GM12878 (cell line): Measurements from ENCODE around the gene ASXL2. TPM values are rescaled to one million over a fixed set of nuclear protein-coding genes. Genes with fewer than 3 reads are reported as not detected.

Experiments used
- ATAC-seq: fragments of 200-7000 bp; cut with Tn5 transposase; 3 replicates; pipeline ENCODE4 v1.9.1; 2020; ENCODE audit warnings: mild to moderate bottlenecking, moderate library complexity
- BruUV-seq: library from RNA; stranded (reverse); fragments of 400-500 nt; replicated peaks from 2 replicates; lab custom pipeline; 2021; lab: Mats Ljungman, UMichigan
- CTCF ChIA-PET: fragments of 300-600 bp; sonication (Branson Sonifier 250); formaldehyde crosslinking; extraction: SDS; loops from one replicate; lab custom pipeline; 2021; ENCODE audit warnings: inconsistent platforms; lab: Yijun Ruan, JAX
- POLR2A ChIA-PET: fragments of 350-600 bp; formaldehyde crosslinking; extraction: SDS; loops from one replicate; lab custom pipeline; 2021; ENCODE audit warnings: inconsistent platforms; lab: Charles Lee
- RAD21 ChIA-PET: fragments of 300-600 bp; sonication (Branson Sonifier 250); formaldehyde crosslinking; loops from one replicate; lab custom pipeline; 2023; ENCODE audit warnings: antibody characterized with exemption; ENCODE audit not compliant: unreplicated experiment; lab: Charles Lee
- SMC1A ChIA-PET: fragments of 300-600 bp; sonication (Branson Sonifier 250); formaldehyde crosslinking; loops from one replicate; lab custom pipeline; 2023; ENCODE audit not compliant: unreplicated experiment, uncharacterized antibody; lab: Charles Lee
- DNase-seq: peaks from one replicate; pipeline ENCODE4 v3.0.0-alpha.2; 2011; ENCODE audit warnings: low read depth, low spot score
- FAIRE-seq: peaks from 3 replicates; lab custom pipeline; 2011; peaks lifted over from hg19 to GRCh38; lab: Jason Lieb, UNC
- H2AFZ ChIP-seq: 2 replicates; pipeline ENCODE4 v1.6.0; 2011; ENCODE audit warnings: low read depth, low read length, control low read depth; ENCODE audit not compliant: control insufficient read depth
- H3K27ac ChIP-seq: 2 replicates; pipeline ENCODE4 v1.5.1; 2011; ENCODE audit warnings: control low read depth; ENCODE audit not compliant: control insufficient read depth, insufficient read depth
- H3K27me3 ChIP-seq, 2 experiments: replicated peaks in 1 of 2; 2 replicates each; pipeline versions ENCODE4 v1.6.0 to v1.6.1; 2011; ENCODE audit warnings: low read length in 1 of 2; ENCODE audit not compliant: control insufficient read depth in 2 of 2, insufficient read depth in 2 of 2
- H3K36me3 ChIP-seq, 2 experiments: 2 replicates each; pipeline ENCODE4 v1.5.1; 2011; ENCODE audit warnings: low read length in 1 of 2; ENCODE audit not compliant: control insufficient read depth in 2 of 2, insufficient read depth in 2 of 2
- H3K4me1 ChIP-seq: 2 replicates; pipeline ENCODE4 v1.6.1; 2011; ENCODE audit warnings: mild to moderate bottlenecking, low read length, moderate library complexity, mixed read lengths; ENCODE audit not compliant: control insufficient read depth, insufficient read depth
- H3K4me2 ChIP-seq: 2 replicates; pipeline ENCODE4 v1.6.0; 2011; ENCODE audit warnings: control low read depth; ENCODE audit not compliant: control insufficient read depth, insufficient read depth
- H3K4me3 ChIP-seq: fragments of 200-600 bp; sonication (generic); 2 replicates; pipeline ENCODE4 v1.5.1; 2016
- H3K79me2 ChIP-seq: 2 replicates; pipeline ENCODE4 v1.6.0; 2011; ENCODE audit warnings: low read length; ENCODE audit not compliant: control insufficient read depth, insufficient read depth
- H3K9ac ChIP-seq: 2 replicates; pipeline ENCODE4 v1.8.0; 2011; ENCODE audit warnings: low read length, control low read depth, mixed read lengths; ENCODE audit not compliant: control insufficient read depth, insufficient read depth
- H3K9me3 ChIP-seq: replicated peaks from 3 replicates; pipeline ENCODE4 v1.5.1; 2011; ENCODE audit warnings: mild to moderate bottlenecking, low read length; ENCODE audit not compliant: control insufficient read depth, insufficient read depth
- H4K20me1 ChIP-seq: 2 replicates; pipeline ENCODE4 v1.6.0; 2011; ENCODE audit not compliant: control insufficient read depth, insufficient read depth
- CBFB ChIP-seq: IDR thresholded peaks from 2 replicates; pipeline ENCODE4 v1.6.1; 2016; ENCODE audit warnings: antibody characterized with exemption, low read depth
- CBX3 ChIP-seq: fragments of 200-600 bp; sonication (generic); IDR thresholded peaks from 2 replicates; pipeline ENCODE4 v1.6.1; 2016; ENCODE audit warnings: low read depth, borderline replicate concordance
- CEBPZ ChIP-seq: fragments of 150-350 bp; IDR thresholded peaks from 2 replicates; pipeline ENCODE4 v1.6.1; 2016; ENCODE audit warnings: low read depth, low read length
- FOXM1 ChIP-seq: IDR thresholded peaks from 2 replicates; pipeline ENCODE4 v1.6.1; 2012; ENCODE audit warnings: low read depth, mild to moderate bottlenecking, inconsistent platforms, low read length, moderate library complexity
- IKZF1 ChIP-seq: fragments of 450-650 bp; conservative IDR thresholded peaks from 2 replicates; pipeline ENCODE4 v1.6.1; 2017; ENCODE audit warnings: antibody characterized with exemption, mild to moderate bottlenecking
- IRF4 ChIP-seq: IDR thresholded peaks from 2 replicates; pipeline ENCODE4 v1.6.1; 2011; ENCODE audit warnings: low read depth, low read length
- KDM1A ChIP-seq: fragments of 200-600 bp; sonication (generic); IDR thresholded peaks from 2 replicates; pipeline ENCODE4 v1.6.1; 2016; ENCODE audit warnings: borderline replicate concordance
- LARP7 ChIP-seq: fragments of 450-650 bp; IDR thresholded peaks from 2 replicates; pipeline ENCODE4 v1.6.1; 2017; ENCODE audit warnings: mild to moderate bottlenecking
- NFYB ChIP-seq: IDR thresholded peaks from 2 replicates; pipeline ENCODE4 v1.6.1; 2011; ENCODE audit warnings: low read depth, mild to moderate bottlenecking, low read length, improper control_type of control experiment, moderate library complexity; ENCODE audit not compliant: insufficient read depth
- NR2C1 ChIP-seq: fragments of 450-650 bp; IDR thresholded peaks from 2 replicates; pipeline ENCODE4 v1.6.1; 2017; ENCODE audit warnings: antibody characterized with exemption, mild to moderate bottlenecking, moderate library complexity
- SMC3 ChIP-seq: IDR thresholded peaks from 2 replicates; pipeline ENCODE4 v1.6.1; 2011; ENCODE audit warnings: low read length, improper control_type of control experiment, borderline replicate concordance
- SREBF1 ChIP-seq: IDR thresholded peaks from 2 replicates; pipeline ENCODE4 v1.6.1; 2012; ENCODE audit warnings: mild to moderate bottlenecking, low read length
- TAF1 ChIP-seq: IDR thresholded peaks from 2 replicates; pipeline ENCODE4 v1.6.1; 2011; ENCODE audit warnings: mild to moderate bottlenecking, low read depth, low read length, borderline replicate concordance
- TCF7 ChIP-seq: IDR thresholded peaks from 2 replicates; pipeline ENCODE4 v1.6.1; 2014; ENCODE audit warnings: antibody characterized with exemption, borderline replicate concordance
- WGBS: methylation state at CpG from one replicate; pipeline ENCODE4 v1.1.6; 2016; ENCODE audit warnings: low lambda C conversion rate; ENCODE audit not compliant: insufficient replicate concordance, insufficient coverage; ENCODE audit errors: missing lambda C conversion rate; 5-methylcytosine and 5-hydroxymethylcytosine counted together
- in situ Hi-C: fragments of 300-500 bp; cut with MboI; formaldehyde crosslinking; loops from 9 replicates; pipeline ENCODE4 v1.14.3; 2018; ENCODE audit warnings: mixed read lengths
- intact Hi-C: fragments of 100-400 bp; cut with micrococcal nuclease; formaldehyde crosslinking; loops from one replicate; pipeline ENCODE4 v1.14.2; 2022; ENCODE audit not compliant: unreplicated experiment
- polyA plus RNA-seq, 11 experiments: library from polyadenylated mRNA; depleted of rRNA in 4 of 11; unstranded in 6 of 11; stranded (reverse) in 5 of 11; fragments of >200 nt; fragmentation: Nextera tagmentation in 4 of 11; fragmentation: Illumina TruSeq in 1 of 11; extraction: Ambion mirVana in 4 of 11; extraction: Trizol in 1 of 11; gene quantifications; 1 replicate in 1 of 11; 2 replicates in 10 of 11; pipeline versions ENCODE4 v1.2.1 to v1.2.3, GENCODE V29; 2011 to 2016; ENCODE audit warnings: inconsistent platforms in 2 of 11, missing spikeins in 2 of 11, low read depth in 1 of 11
- total RNA-seq, 4 experiments: library from RNA; depleted of rRNA in 3 of 4; stranded (reverse); fragments of >200 nt in 3 of 4; fragmentation: Illumina TruSeq in 1 of 4; extraction: Trizol in 1 of 4; gene quantifications; 2 replicates each; pipeline versions ENCODE4 v1.2.1 to v1.2.3, GENCODE V29; 2013 to 2021
- TF ChIP-seq, protein P1 (sequence below): fragments of 450-650 bp; IDR thresholded peaks from 2 replicates; pipeline ENCODE4 v1.6.1; 2017; ENCODE audit warnings: mild to moderate bottlenecking

The ASXL2 gene
- total and polyA plus RNA-seq, 10 of the 15 experiments (the other 5 are each of a cell fraction or from before 2014, with no cell fraction given), result 1.3 to 17.7 (median 5.5) TPM

DNA sequence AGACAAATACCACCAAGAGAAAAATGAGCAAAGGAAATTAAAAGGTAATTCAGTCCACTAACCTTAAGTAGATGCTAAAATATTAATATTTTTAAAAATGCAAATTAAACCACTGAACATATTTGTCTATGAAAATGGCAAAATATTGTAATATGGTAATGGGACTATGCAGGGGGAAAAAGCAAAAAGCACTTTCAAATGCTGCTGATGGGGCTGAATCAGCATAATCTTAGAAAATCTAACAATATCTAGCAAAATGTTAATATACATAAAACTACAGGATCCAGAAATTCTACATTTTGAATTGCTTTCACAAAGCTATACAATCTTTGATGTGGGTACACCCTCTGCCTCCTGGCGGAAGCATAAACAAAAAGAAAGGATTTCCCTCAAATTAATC, 118.0 kb downstream of the ASXL2 start:
- no peak for FAIRE-seq
- POLR2A ChIA-PET, result no interaction called here
- BruUV-seq, result no TSS peak
- ATAC-seq, result no peak
- no peak for DNase-seq
- H3K27ac ChIP-seq, result no peak overlapping the region
- intact Hi-C loops (no loop called here), in situ Hi-C loops (no loop called here)
- no peak for TF ChIP-seq NR2C1
- TF ChIP-seq NFYB, result no peak
- TF ChIP-seq IRF4, result no peak
- TF ChIP-seq CBX3, result no peak
- TF ChIP-seq TCF7, result no peak
- TF ChIP-seq CBFB, result no peak
- no peak for TF ChIP-seq TAF1
- no peak for TF ChIP-seq KDM1A
- TF ChIP-seq SREBF1, result no peak
- H3K27me3 ChIP-seq, result no peaks in the 10 kb centered on the region
- no peaks in the 10 kb centered on the region for H4K20me1 ChIP-seq
- H3K4me2 ChIP-seq, result no peak overlapping the region
- H3K36me3 ChIP-seq, result peaks cover 0 to 2% of the 10 kb centered on the region in 2 experiments; a peak in 3 of 4 replicates
- no peak overlapping the region for H3K4me3 ChIP-seq
- H3K9me3 ChIP-seq, result no peaks in the 10 kb centered on the region
- H3K4me1 ChIP-seq, result no peaks in the 10 kb centered on the region
- RAD21 ChIA-PET, result no interaction called here
- no peak overlapping the region for H3K9ac ChIP-seq
- SMC1A ChIA-PET, result no interaction called here
- no peak overlapping the region for H2AFZ ChIP-seq
- WGBS, result 100% methylated on average over 1 of the region's 1 CpG
- CTCF ChIA-PET, result interaction anchor here (1.2 kb wide), 1 partner anchor 85 kb away, joined by 3 read pairs; no protein-coding TSS in a partner anchor
- H3K79me2 ChIP-seq, result no peaks in the 10 kb centered on the region

DNA sequence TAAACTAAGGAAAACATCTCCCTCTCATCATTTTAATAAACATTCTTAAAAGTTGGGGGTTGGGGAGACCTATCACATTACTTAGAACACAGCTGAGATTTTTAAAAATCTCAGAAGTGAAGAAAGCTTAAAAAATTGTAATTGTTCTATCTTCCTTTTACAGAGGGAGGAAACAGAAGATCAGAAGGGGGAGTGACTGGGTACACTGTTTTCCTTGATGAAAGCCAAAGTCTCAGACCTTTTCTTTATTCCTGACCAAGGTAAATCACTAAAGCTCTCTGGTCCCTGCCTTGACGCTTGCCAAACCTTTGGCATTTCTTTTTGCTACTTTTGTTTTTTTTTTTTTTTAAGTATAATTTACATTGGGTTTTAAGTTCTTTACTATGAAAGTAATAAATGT, 119.9 kb downstream of the ASXL2 start:
- H3K4me1 ChIP-seq, result no peaks in the 10 kb centered on the region
- CTCF ChIA-PET, result interaction anchor here (0.6 to 0.9 kb wide), 3 partner anchors 12 to 151 kb away, joined by 3 to 7 read pairs (median 4); no protein-coding TSS in a partner anchor
- H3K36me3 ChIP-seq, result peaks cover 2 to 5% of the 10 kb centered on the region in 2 experiments; a peak in 3 of 4 replicates
- no peak overlapping the region for H3K4me3 ChIP-seq
- intact Hi-C loops (no loop called here), in situ Hi-C loops (no loop called here)
- RAD21 ChIA-PET, result no interaction called here
- DNase-seq, result no peak
- H3K79me2 ChIP-seq, result no peaks in the 10 kb centered on the region
- H4K20me1 ChIP-seq, result no peaks in the 10 kb centered on the region
- H3K9ac ChIP-seq, result no peak overlapping the region
- H2AFZ ChIP-seq, result no peak overlapping the region
- BruUV-seq, result no TSS peak
- POLR2A ChIA-PET, result interaction anchor here (0.6 kb wide), 1 partner anchor 1328 kb away, joined by 6 read pairs; no protein-coding TSS in a partner anchor
- H3K4me2 ChIP-seq, result no peak overlapping the region
- 100% methylated on average over 1 of the region's 1 CpG for WGBS
- H3K27ac ChIP-seq, result no peak overlapping the region
- no peaks in the 10 kb centered on the region for H3K9me3 ChIP-seq
- FAIRE-seq, result no peak
- ATAC-seq, result no peak
- SMC1A ChIA-PET, result interaction anchor here (1.0 to 1.1 kb wide), 2 partner anchors 8 to 54 kb away, joined by 3 read pairs; no protein-coding TSS in a partner anchor
- no peaks in the 10 kb centered on the region for H3K27me3 ChIP-seq
- TF ChIP-seq LARP7 (no peak), FOXM1 (no peak), CEBPZ (no peak), IKZF1 (no peak), SMC3 (no peak)
- TF ChIP-seq, protein P1, sequence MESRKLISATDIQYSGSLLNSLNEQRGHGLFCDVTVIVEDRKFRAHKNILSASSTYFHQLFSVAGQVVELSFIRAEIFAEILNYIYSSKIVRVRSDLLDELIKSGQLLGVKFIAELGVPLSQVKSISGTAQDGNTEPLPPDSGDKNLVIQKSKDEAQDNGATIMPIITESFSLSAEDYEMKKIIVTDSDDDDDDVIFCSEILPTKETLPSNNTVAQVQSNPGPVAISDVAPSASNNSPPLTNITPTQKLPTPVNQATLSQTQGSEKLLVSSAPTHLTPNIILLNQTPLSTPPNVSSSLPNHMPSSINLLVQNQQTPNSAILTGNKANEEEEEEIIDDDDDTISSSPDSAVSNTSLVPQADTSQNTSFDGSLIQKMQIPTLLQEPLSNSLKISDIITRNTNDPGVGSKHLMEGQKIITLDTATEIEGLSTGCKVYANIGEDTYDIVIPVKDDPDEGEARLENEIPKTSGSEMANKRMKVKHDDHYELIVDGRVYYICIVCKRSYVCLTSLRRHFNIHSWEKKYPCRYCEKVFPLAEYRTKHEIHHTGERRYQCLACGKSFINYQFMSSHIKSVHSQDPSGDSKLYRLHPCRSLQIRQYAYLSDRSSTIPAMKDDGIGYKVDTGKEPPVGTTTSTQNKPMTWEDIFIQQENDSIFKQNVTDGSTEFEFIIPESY, result no peak
